Mesendoderm (in vitro differentiated cells): ENCODE data around the gene PSD2.

Source experiments
- DNase-seq: peaks from one replicate; pipeline ENCODE4 v3.0.0; 2013
- H2AK5ac ChIP-seq: 2 replicates; pipeline ENCODE4 v1.6.1; 2013; ENCODE audit warnings: low read length, inconsistent platforms
- H2BK120ac ChIP-seq: 2 replicates; pipeline ENCODE4 v1.6.1; 2013; ENCODE audit warnings: low read depth, mild to moderate bottlenecking, low read length, moderate library complexity, mixed read lengths
- H2BK15ac ChIP-seq: replicated peaks from 2 replicates; pipeline ENCODE4 v1.6.1; 2013; ENCODE audit warnings: low read depth, mild to moderate bottlenecking, moderate library complexity
- H2BK5ac ChIP-seq: 2 replicates; pipeline ENCODE4 v1.6.1; 2013; ENCODE audit warnings: low read length, inconsistent platforms
- H3K18ac ChIP-seq: 2 replicates; pipeline ENCODE4 v1.6.1; 2013; ENCODE audit warnings: mild to moderate bottlenecking, low read length, mixed read lengths
- H3K23ac ChIP-seq: one replicate; pipeline ENCODE4 v1.6.1; 2013; ENCODE audit warnings: low read length
- H3K27ac ChIP-seq: 2 replicates; pipeline ENCODE4 v1.5.1; 2013; ENCODE audit warnings: low read depth, mild to moderate bottlenecking, inconsistent platforms, low read length, moderate library complexity
- H3K27me3 ChIP-seq: 2 replicates; pipeline ENCODE4 v1.6.1; 2013; ENCODE audit warnings: low read length, control low read depth, mild to moderate bottlenecking, inconsistent platforms; ENCODE audit not compliant: insufficient read depth, poor library complexity
- H3K36me3 ChIP-seq: 2 replicates; pipeline ENCODE4 v1.6.1; 2013; ENCODE audit warnings: low read length, inconsistent platforms; ENCODE audit not compliant: control insufficient read depth, insufficient read depth
- H3K4ac ChIP-seq: one replicate; pipeline ENCODE4 v1.6.1; 2013; ENCODE audit warnings: low read depth, mild to moderate bottlenecking, low read length, moderate library complexity
- H3K4me1 ChIP-seq: 2 replicates; pipeline ENCODE4 v1.6.1; 2013; ENCODE audit warnings: low read depth, low read length, inconsistent platforms; ENCODE audit not compliant: control insufficient read depth
- H3K4me2 ChIP-seq: 2 replicates; pipeline ENCODE4 v1.6.1; 2013; ENCODE audit warnings: low read length
- H3K4me3 ChIP-seq: 2 replicates; pipeline ENCODE4 v1.5.1; 2013; ENCODE audit warnings: mild to moderate bottlenecking, low read length
- H3K56ac ChIP-seq: one replicate; pipeline ENCODE4 v1.6.1; 2013; ENCODE audit warnings: low read length
- H3K79me1 ChIP-seq: 2 replicates; pipeline ENCODE4 v1.6.1; 2013; ENCODE audit warnings: low read length, inconsistent platforms
- H3K79me2 ChIP-seq: 2 replicates; pipeline ENCODE4 v1.6.1; 2013; ENCODE audit warnings: mild to moderate bottlenecking, low read length; ENCODE audit not compliant: control insufficient read depth, insufficient read depth
- H3K9ac ChIP-seq: 2 replicates; pipeline ENCODE4 v1.6.1; 2013; ENCODE audit warnings: low read length, inconsistent platforms
- H4K5ac ChIP-seq: one replicate; pipeline ENCODE4 v1.6.1; 2013; ENCODE audit warnings: low read length
- H4K8ac ChIP-seq: one replicate; pipeline ENCODE4 v1.6.1; 2013; ENCODE audit warnings: low read depth, mild to moderate bottlenecking, control low read depth, low read length, moderate library complexity
- WGBS: extraction: QIAGEN DNeasy Blood & Tissue Kit; methylation state at CpG from one replicate; pipeline ENCODE4 v1.1.7; 2013; ENCODE audit warnings: low lambda C conversion rate, missing lambda C conversion rate; ENCODE audit not compliant: insufficient coverage; ENCODE audit errors: extremely low coverage; 5-methylcytosine and 5-hydroxymethylcytosine counted together

Gene PSD2

GRCh38 chr5:139836469-139837208 lies 41.0 kb downstream of the PSD2 start:
- DNase-seq: no peak
- no peak overlapping the region for H3K18ac ChIP-seq
- H3K4me3 ChIP-seq: no peak overlapping the region
- H3K56ac ChIP-seq: no peak overlapping the region
- no peak overlapping the region for H3K4ac ChIP-seq
- H2AK5ac ChIP-seq: no peak overlapping the region
- H3K4me2 ChIP-seq: no peak overlapping the region
- no peak overlapping the region for H2BK5ac ChIP-seq
- no peaks in the 10 kb centered on the region for H3K27me3 ChIP-seq
- no peaks in the 10 kb centered on the region for H3K79me2 ChIP-seq
- no peak overlapping the region for H4K8ac ChIP-seq
- WGBS: no CpG with 5 or more reads among the region's 22 CpGs
- no peaks in the 10 kb centered on the region for H3K79me1 ChIP-seq
- no peak overlapping the region for H3K9ac ChIP-seq
- no peak overlapping the region for H2BK15ac ChIP-seq
- H2BK120ac ChIP-seq: no peak overlapping the region
- H4K5ac ChIP-seq: no peak overlapping the region
- no peak overlapping the region for H3K27ac ChIP-seq
- no peaks in the 10 kb centered on the region for H3K4me1 ChIP-seq
- H3K36me3 ChIP-seq: no peaks in the 10 kb centered on the region
- H3K23ac ChIP-seq: no peak overlapping the region

- H3K27ac ChIP-seq: no peak overlapping the region
- no peak overlapping the region for H2BK5ac ChIP-seq
- DNase-seq: no peak
- no peaks in the 10 kb centered on the region for H3K27me3 ChIP-seq
- no peaks in the 10 kb centered on the region for H3K36me3 ChIP-seq
- H3K4me1 ChIP-seq: no peaks in the 10 kb centered on the region
- no peaks in the 10 kb centered on the region for H3K79me2 ChIP-seq
- H3K4me3 ChIP-seq: no peak overlapping the region
- H3K23ac ChIP-seq: no peak overlapping the region
- no peak overlapping the region for H4K5ac ChIP-seq
- H3K4me2 ChIP-seq: no peak overlapping the region
- no peak overlapping the region for H3K4ac ChIP-seq
- H2BK120ac ChIP-seq: no peak overlapping the region
- no CpG with 5 or more reads among the region's 10 CpGs for WGBS
- H3K56ac ChIP-seq: no peak overlapping the region
- H3K9ac ChIP-seq: no peak overlapping the region
- H4K8ac ChIP-seq: no peak overlapping the region
- H2AK5ac ChIP-seq: no peak overlapping the region
- no peak overlapping the region for H3K18ac ChIP-seq
- no peak overlapping the region for H2BK15ac ChIP-seq
- H3K79me1 ChIP-seq: no peaks in the 10 kb centered on the region
Measured at GRCh38 chr5:139837711-139838380, 42.2 kb downstream of the PSD2 start.

GRCh38 chr5:139838381-139839197 lies 43.0 kb downstream of the PSD2 start:
- no peak overlapping the region for H3K27ac ChIP-seq
- H3K79me2 ChIP-seq: no peaks in the 10 kb centered on the region
- H3K27me3 ChIP-seq: no peaks in the 10 kb centered on the region
- H3K4ac ChIP-seq: no peak overlapping the region
- no peak overlapping the region for H2BK120ac ChIP-seq
- no peaks in the 10 kb centered on the region for H3K79me1 ChIP-seq
- H3K18ac ChIP-seq: no peak overlapping the region
- H3K4me2 ChIP-seq: no peak overlapping the region
- DNase-seq: no peak
- no peak overlapping the region for H4K5ac ChIP-seq
- WGBS: no CpG with 5 or more reads among the region's 12 CpGs
- H3K4me1 ChIP-seq: no peaks in the 10 kb centered on the region
- H3K9ac ChIP-seq: no peak overlapping the region
- H3K56ac ChIP-seq: no peak overlapping the region
- H2BK15ac ChIP-seq: no peak overlapping the region
- H4K8ac ChIP-seq: no peak overlapping the region
- H3K23ac ChIP-seq: no peak overlapping the region
- no peak overlapping the region for H3K4me3 ChIP-seq
- no peaks in the 10 kb centered on the region for H3K36me3 ChIP-seq
- no peak overlapping the region for H2BK5ac ChIP-seq
- H2AK5ac ChIP-seq: no peak overlapping the region

GRCh38 chr5:139839232-139839815 lies 43.7 kb downstream of the PSD2 start:
- DNase-seq: no peak
- Histone ChIP-seq H3K18ac (no peak overlapping the region), H3K4me3 (no peak overlapping the region), H2BK120ac (no peak overlapping the region), H2BK15ac (no peak overlapping the region), H3K4me1 (no peaks in the 10 kb centered on the region), H3K56ac (no peak overlapping the region), H3K23ac (no peak overlapping the region), H4K8ac (no peak overlapping the region), H4K5ac (no peak overlapping the region), H3K4me2 (no peak overlapping the region), H3K79me2 (no peaks in the 10 kb centered on the region), H2BK5ac (no peak overlapping the region), H3K27me3 (no peaks in the 10 kb centered on the region), H2AK5ac (no peak overlapping the region), H3K36me3 (no peaks in the 10 kb centered on the region), H3K9ac (no peak overlapping the region), H3K79me1 (no peaks in the 10 kb centered on the region), H3K4ac (no peak overlapping the region), H3K27ac (no peak overlapping the region)
- WGBS: no CpG with 5 or more reads among the region's 16 CpGs

GRCh38 chr5:139839918-139840317 lies 44.3 kb downstream of the PSD2 start:
- H3K23ac ChIP-seq: no peak overlapping the region
- H2BK120ac ChIP-seq: no peak overlapping the region
- H3K79me1 ChIP-seq: no peaks in the 10 kb centered on the region
- no CpG with 5 or more reads among the region's 8 CpGs for WGBS
- H3K4me3 ChIP-seq: no peak overlapping the region
- H3K27me3 ChIP-seq: no peaks in the 10 kb centered on the region
- H2AK5ac ChIP-seq: no peak overlapping the region
- DNase-seq: no peak
- no peak overlapping the region for H3K4ac ChIP-seq
- no peak overlapping the region for H4K5ac ChIP-seq
- no peak overlapping the region for H3K9ac ChIP-seq
- H3K18ac ChIP-seq: no peak overlapping the region
- H3K4me1 ChIP-seq: no peaks in the 10 kb centered on the region
- no peak overlapping the region for H3K27ac ChIP-seq
- H3K36me3 ChIP-seq: no peaks in the 10 kb centered on the region
- no peak overlapping the region for H3K56ac ChIP-seq
- H3K79me2 ChIP-seq: no peaks in the 10 kb centered on the region
- H2BK15ac ChIP-seq: no peak overlapping the region
- no peak overlapping the region for H4K8ac ChIP-seq
- no peak overlapping the region for H3K4me2 ChIP-seq
- no peak overlapping the region for H2BK5ac ChIP-seq
